ENCODE results near the gene CDKN2D. TPM values are rescaled to one million over a fixed set of nuclear protein-coding genes. Genes with fewer than 3 reads are reported as not detected.

CDKN2D gene
- total RNA-seq, 1 donor from 2014 or later, result 5.4 TPM

- Mint-ChIP-seq H3K4me3 (ENCODE audit: unreplicated experiment) (peak overlapping the region; percentile 88), H3K27ac (ENCODE audit: unreplicated experiment) (peak overlapping the region; percentile 67), H3K4me1 (ENCODE audit: low read depth, unreplicated experiment) (peaks cover 9% of the 10 kb centered on the region), H3K36me3 (ENCODE audit: low read depth, unreplicated experiment) (no peaks in the 10 kb centered on the region), H3K27me3 (ENCODE audit: low read depth, unreplicated experiment) (no peaks in the 10 kb centered on the region), H3K9me3 (ENCODE audit: unreplicated experiment) (no peaks in the 10 kb centered on the region)
- FAIRE-seq, result no peak
- Histone ChIP-seq H2AFZ (ENCODE audit: low read depth, low read length) (no peak overlapping the region), H3K4me3 (ENCODE audit: insufficient read depth, low read depth, low read length) (peak overlapping the region; percentile 60), H3K36me3 (ENCODE audit: insufficient read depth, low read length) (no peaks in the 10 kb centered on the region), H3K9ac (ENCODE audit: low read length) (peak overlapping the region; percentile 68), H3K79me2 (ENCODE audit: insufficient read depth, low read length) (peaks cover 27% of the 10 kb centered on the region), H3K9me3 (ENCODE audit: insufficient read depth, low read depth, low read length) (no peaks in the 10 kb centered on the region), H4K20me1 (ENCODE audit: insufficient read depth, low read length) (peaks cover 14% of the 10 kb centered on the region), H3K27ac (ENCODE audit: low read depth, low read length) (peak overlapping the region; percentile 15), H3K4me2 (ENCODE audit: low read length) (peak overlapping the region; percentile 98), H3K4me1 (ENCODE audit: insufficient read depth, low read length) (peaks cover 25% of the 10 kb centered on the region), H3K27me3 (ENCODE audit: insufficient read depth, low read length) (no peaks in the 10 kb centered on the region)
- TF ChIP-seq CTCF (IDR thresholded peaks at IDR 0.05; ENCODE audit: insufficient read depth, low read depth, low read length), result no peak
- TF ChIP-seq EZH2 (IDR thresholded peaks at IDR 0.05; ENCODE audit: insufficient read depth, low read length), result no peak
- DNase-seq (ENCODE audit: low read depth), result no peak
These were observed 1.9 kb downstream of the CDKN2D start for GRCh38 chr19:10566658-10567410.

- H3K9me3 Mint-ChIP-seq (ENCODE audit: unreplicated experiment), result no peaks in the 10 kb centered on the region
- Histone ChIP-seq H3K79me2 (ENCODE audit: insufficient read depth, low read length) (peaks cover 27% of the 10 kb centered on the region), H3K4me1 (ENCODE audit: insufficient read depth, low read length) (peaks cover 25% of the 10 kb centered on the region), H3K4me3 (ENCODE audit: insufficient read depth, low read depth, low read length) (peak overlapping the region; percentile 60), H3K36me3 (ENCODE audit: insufficient read depth, low read length) (no peaks in the 10 kb centered on the region), H3K27ac (ENCODE audit: low read depth, low read length) (peak overlapping the region; percentile 15), H3K9ac (ENCODE audit: low read length) (peak overlapping the region; percentile 68), H3K4me2 (ENCODE audit: low read length) (peak overlapping the region; percentile 98), H4K20me1 (ENCODE audit: insufficient read depth, low read length) (peaks cover 14% of the 10 kb centered on the region), H3K27me3 (ENCODE audit: insufficient read depth, low read length) (no peaks in the 10 kb centered on the region), H3K9me3 (ENCODE audit: insufficient read depth, low read depth, low read length) (no peaks in the 10 kb centered on the region), H2AFZ (ENCODE audit: low read depth, low read length) (peak overlapping the region; percentile 72)
- no peak for FAIRE-seq
- peaks cover 2% of the 10 kb centered on the region for H3K36me3 Mint-ChIP-seq (ENCODE audit: low read depth, unreplicated experiment)
- TF ChIP-seq CTCF (IDR thresholded peaks at IDR 0.05; ENCODE audit: insufficient read depth, low read depth, low read length) (no peak), EZH2 (IDR thresholded peaks at IDR 0.05; ENCODE audit: insufficient read depth, low read length) (no peak)
- H3K4me3 Mint-ChIP-seq (ENCODE audit: unreplicated experiment), result peak overlapping the region; percentile 88
- peaks cover 9% of the 10 kb centered on the region for H3K4me1 Mint-ChIP-seq (ENCODE audit: low read depth, unreplicated experiment)
- no peak for DNase-seq (ENCODE audit: low read depth)
- peak overlapping the region; percentile 67 for H3K27ac Mint-ChIP-seq (ENCODE audit: unreplicated experiment)
- H3K27me3 Mint-ChIP-seq (ENCODE audit: low read depth, unreplicated experiment), result no peaks in the 10 kb centered on the region
These were observed 2.4 kb downstream of the CDKN2D start for GRCh38 chr19:10566408-10566657.
